HG03342 (cell line): Measurements from ENCODE around the gene GET4.
"Not testable (repeated sequence)": the region's sequence is repeated elsewhere in the genome, so short reads cannot be mapped to it uniquely, and the experiment has no call there.

Experiments used
- ATAC-seq: cut with Tn5 transposase; IDR thresholded peaks from one replicate; pipeline ENCODE4 v1.9.1; 2021; ENCODE audit warnings: mild to moderate bottlenecking, moderate library complexity; ENCODE audit not compliant: unreplicated experiment

GET4 gene

GRCh38 chr7:868189-868486, 8.2 kb upstream of the GET4 start:
- no peak for ATAC-seq

- no peak for ATAC-seq
Measured at GRCh38 chr7:869348-869747, 7.0 kb upstream of the GET4 start.

GRCh38 chr7:871900-872537, 4.3 kb upstream of the GET4 start:
- no peak for ATAC-seq

- ATAC-seq, result not testable (repeated sequence)
Measured at GRCh38 chr7:872685-873084, 3.7 kb upstream of the GET4 start.

- no peak for ATAC-seq
Measured at GRCh38 chr7:873367-874002, 2.9 kb upstream of the GET4 start.

- no peak for ATAC-seq
Measured at GRCh38 chr7:874031-874749, 2.2 kb upstream of the GET4 start.

- ATAC-seq, result no peak
Measured at GRCh38 chr7:875051-875450, 1.3 kb upstream of the GET4 start.

- no peak for ATAC-seq
Measured at GRCh38 chr7:875476-876076, 778 bp upstream of the GET4 start.

GRCh38 chr7:876972-877311, 588 bp downstream of the GET4 start:
- peak; percentile 28 for ATAC-seq

- no peak for ATAC-seq
Measured at GRCh38 chr7:877312-878232, 1.2 kb downstream of the GET4 start.

GRCh38 chr7:879093-879492, 2.7 kb downstream of the GET4 start:
- no peak for ATAC-seq

GRCh38 chr7:879706-880105, 3.4 kb downstream of the GET4 start:
- ATAC-seq, result no peak

- no peak for ATAC-seq
Measured at GRCh38 chr7:880450-880849, 4.1 kb downstream of the GET4 start.

GRCh38 chr7:881441-882234, 5.3 kb downstream of the GET4 start:
- ATAC-seq, result no peak

- ATAC-seq, result no peak
Measured at GRCh38 chr7:882336-883035, 6.1 kb downstream of the GET4 start.

- ATAC-seq, result no peak
Measured at GRCh38 chr7:883055-884021, 7.0 kb downstream of the GET4 start.

- ATAC-seq, result no peak
Measured at GRCh38 chr7:884191-885003, 8.0 kb downstream of the GET4 start.
